Measurements from ENCODE around the gene SDCCAG8. TPM values are rescaled to one million over a fixed set of nuclear protein-coding genes. Genes with fewer than 3 reads are reported as not detected.

SDCCAG8 gene
- total and polyA plus RNA-seq, 11 donors: 7.8 to 36.6 (median 21.6) TPM

GRCh38 chr1:243513726-243514491 is 258.1 kb downstream of the SDCCAG8 start:
- Histone ChIP-seq H3K27ac (no peak overlapping the region), H3K9me3 (peaks cover 0 to 19% (median 3%) of the 10 kb centered on the region in 12 donors), H3K27me3 (no peaks in the 10 kb centered on the region), H3K4me1 (peaks cover 0 to 6% (median 0%) of the 10 kb centered on the region in 12 donors), H3K4me3 (no peak overlapping the region), H3K36me3 (peaks cover 0 to 27% (median 20%) of the 10 kb centered on the region in 9 donors)
- 72 to 74% (median 73%) methylated on average over 7 of the region's 7 CpGs for WGBS, 4 donors
- DNase-seq (no peak), ATAC-seq (no peak)
- intact Hi-C loops (cut with DNase I): no loop called here
- no peak for TF ChIP-seq POLR2A (IDR thresholded peaks at IDR 0.05)

DNA sequence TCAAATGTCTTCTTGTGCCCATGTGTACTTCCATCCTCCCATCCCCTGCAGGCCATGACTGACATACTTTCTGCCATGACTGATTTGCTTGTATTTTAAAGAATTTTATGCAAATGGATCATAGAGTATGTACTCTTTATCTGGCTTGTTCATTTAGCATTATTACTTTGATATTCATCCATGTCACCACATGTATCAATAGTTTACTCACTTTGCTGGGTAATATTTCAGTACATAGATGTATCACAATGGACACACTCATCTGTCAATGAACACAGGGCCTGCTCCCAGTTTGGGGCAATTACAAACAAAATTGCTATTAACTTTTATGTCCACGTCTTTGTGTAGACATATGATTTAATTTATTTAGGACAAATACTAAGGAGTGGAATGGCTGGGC is 259.1 kb downstream of the SDCCAG8 start:
- TF ChIP-seq CTCF (IDR thresholded peaks at IDR 0.05) (no peak), POLR2A (IDR thresholded peaks at IDR 0.05) (no peak)
- peaks cover 0 to 27% (median 19%) of the 10 kb centered on the region in 9 donors for H3K36me3 ChIP-seq
- ATAC-seq: no peak
- peaks cover 0 to 12% (median 0%) of the 10 kb centered on the region in 12 donors for H3K4me1 ChIP-seq
- intact Hi-C loops (cut with DNase I): no loop called here
- H3K27ac ChIP-seq: no peak overlapping the region
- H3K4me3 ChIP-seq: no peak overlapping the region
- no peaks in the 10 kb centered on the region for H3K27me3 ChIP-seq
- DNase-seq: no peak
- WGBS, 4 donors: 94 to 98% (median 95%) methylated on average over 1 of the region's 1 CpG
- peaks cover 0 to 20% (median 3%) of the 10 kb centered on the region in 12 donors for H3K9me3 ChIP-seq

- DNase-seq (no peak), ATAC-seq (no peak)
- H3K36me3 ChIP-seq: peaks cover 0 to 6% (median 0%) of the 10 kb centered on the region in 9 donors
- peaks cover 0 to 20% (median 3%) of the 10 kb centered on the region in 12 donors for H3K9me3 ChIP-seq
- H3K27ac ChIP-seq: no peak overlapping the region
- 49 to 63% (median 62%) methylated on average over 1 of the region's 1 CpG for WGBS, 4 donors
- no peak for TF ChIP-seq CTCF (IDR thresholded peaks at IDR 0.05)
- no peak for TF ChIP-seq POLR2A (IDR thresholded peaks at IDR 0.05)
- intact Hi-C loops (cut with DNase I): no loop called here
- peaks cover 0 to 12% (median 0%) of the 10 kb centered on the region in 12 donors for H3K4me1 ChIP-seq
- H3K4me3 ChIP-seq: no peak overlapping the region
- no peaks in the 10 kb centered on the region for H3K27me3 ChIP-seq
Observed at GRCh38 chr1:243520831-243521230, 265.0 kb downstream of the SDCCAG8 start.

DNA sequence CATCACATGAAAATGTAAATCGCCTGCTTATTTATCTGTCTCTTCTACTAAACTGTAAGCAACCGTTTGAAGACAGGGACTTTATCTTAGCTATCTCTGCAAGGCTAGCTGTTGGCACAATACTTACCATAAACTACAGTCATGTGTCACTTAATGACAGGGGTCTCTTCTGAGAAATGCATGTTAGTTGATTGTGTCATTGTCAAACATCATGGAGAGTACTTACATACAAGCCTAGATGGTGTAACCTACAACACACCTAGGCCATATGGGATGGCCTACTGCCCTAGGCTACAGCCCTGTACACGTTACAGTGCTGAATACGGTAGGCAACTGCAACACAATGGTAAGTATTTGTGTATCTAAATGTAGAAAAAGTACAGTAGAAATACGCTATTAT is 267.9 kb downstream of the SDCCAG8 start:
- 86 to 89% (median 89%) methylated on average over 5 of the region's 5 CpGs for WGBS, 4 donors
- Histone ChIP-seq H3K4me3 (no peak overlapping the region), H3K9me3 (peaks cover 0 to 5% (median 0%) of the 10 kb centered on the region in 12 donors), H3K27me3 (no peaks in the 10 kb centered on the region), H3K27ac (no peak overlapping the region), H3K36me3 (peaks cover 0 to 6% (median 0%) of the 10 kb centered on the region in 9 donors), H3K4me1 (peaks cover 0 to 12% (median 0%) of the 10 kb centered on the region in 12 donors)
- TF ChIP-seq POLR2A (IDR thresholded peaks at IDR 0.05) (no peak), CTCF (IDR thresholded peaks at IDR 0.05) (no peak)
- intact Hi-C loops (cut with DNase I): no loop called here
- ATAC-seq (no peak), DNase-seq (no peak)
